ENCODE measurements around the gene SPON1. TPM values are rescaled to one million over a fixed set of nuclear protein-coding genes. Genes with fewer than 3 reads are reported as not detected.
A peak's percentile ranks its signal among the peaks of the same experiment; 100 is the strongest.

The SPON1 gene
- total RNA-seq, 1 experiment from 2014 or later, result not detected

DNA sequence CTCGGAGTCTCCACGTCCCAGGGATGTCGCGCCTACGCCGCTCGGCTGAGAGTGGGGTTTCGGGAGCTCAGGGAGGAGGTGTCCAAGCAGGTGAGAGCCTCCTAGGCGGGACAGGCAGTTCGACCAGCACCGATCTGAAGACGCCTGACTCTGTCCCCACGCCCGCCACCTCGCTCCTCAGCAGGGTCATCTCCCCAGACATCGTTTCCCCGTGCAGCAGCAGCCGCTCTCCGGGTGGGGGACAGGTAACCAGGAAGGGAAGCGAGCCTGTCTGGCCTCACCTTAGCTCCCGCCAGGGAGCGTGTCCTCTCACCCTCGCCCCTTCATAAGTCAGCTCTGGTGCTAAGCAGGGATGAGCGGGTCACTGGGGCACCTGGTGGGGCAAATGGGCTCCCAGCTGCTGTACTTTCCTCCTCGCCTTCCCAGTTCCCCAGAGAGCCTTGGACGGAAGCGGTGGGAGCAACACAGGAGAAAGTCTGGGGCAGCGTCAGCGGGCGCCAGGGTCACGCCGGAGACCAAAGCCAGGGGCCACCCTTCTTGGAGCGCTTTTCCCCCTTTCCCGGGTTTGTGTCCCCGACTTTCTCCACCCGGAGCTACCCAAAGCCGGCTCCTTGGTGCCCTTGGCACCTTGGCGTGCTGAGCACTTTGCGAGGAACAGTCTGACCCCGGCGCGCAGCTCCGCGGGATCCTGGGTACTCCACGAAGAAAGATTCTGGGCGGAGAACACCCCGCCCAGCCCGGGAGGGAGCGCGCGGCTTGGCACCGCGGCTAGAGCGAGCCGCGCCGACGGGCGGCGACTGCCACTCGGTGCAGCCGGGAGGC is 1.6 kb downstream of the SPON1 start:
- ATAC-seq (peak; percentile 79), DNase-seq (peak; percentile 43)
- H3K9me2 ChIP-seq (replicated peaks; ENCODE audit: low read length), result no peaks in the 10 kb centered on the region
- intact Hi-C loops (cut with micrococcal nuclease), result no loop called here
- TF ChIP-seq EZH2 (IDR thresholded peaks at IDR 0.05; ENCODE audit: low read length, unreplicated experiment) (no peak), EZH2phosphoT487 (IDR thresholded peaks at IDR 0.05; ENCODE audit: borderline replicate concordance, low read length) (no peak)
- TF ChIP-seq, protein P1, sequence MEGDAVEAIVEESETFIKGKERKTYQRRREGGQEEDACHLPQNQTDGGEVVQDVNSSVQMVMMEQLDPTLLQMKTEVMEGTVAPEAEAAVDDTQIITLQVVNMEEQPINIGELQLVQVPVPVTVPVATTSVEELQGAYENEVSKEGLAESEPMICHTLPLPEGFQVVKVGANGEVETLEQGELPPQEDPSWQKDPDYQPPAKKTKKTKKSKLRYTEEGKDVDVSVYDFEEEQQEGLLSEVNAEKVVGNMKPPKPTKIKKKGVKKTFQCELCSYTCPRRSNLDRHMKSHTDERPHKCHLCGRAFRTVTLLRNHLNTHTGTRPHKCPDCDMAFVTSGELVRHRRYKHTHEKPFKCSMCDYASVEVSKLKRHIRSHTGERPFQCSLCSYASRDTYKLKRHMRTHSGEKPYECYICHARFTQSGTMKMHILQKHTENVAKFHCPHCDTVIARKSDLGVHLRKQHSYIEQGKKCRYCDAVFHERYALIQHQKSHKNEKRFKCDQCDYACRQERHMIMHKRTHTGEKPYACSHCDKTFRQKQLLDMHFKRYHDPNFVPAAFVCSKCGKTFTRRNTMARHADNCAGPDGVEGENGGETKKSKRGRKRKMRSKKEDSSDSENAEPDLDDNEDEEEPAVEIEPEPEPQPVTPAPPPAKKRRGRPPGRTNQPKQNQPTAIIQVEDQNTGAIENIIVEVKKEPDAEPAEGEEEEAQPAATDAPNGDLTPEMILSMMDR (conservative IDR thresholded peaks at IDR 0.05; ENCODE audit: low read depth, low read length), result no peak; the same call in 1 of the 2 replicates
- no peaks in the 10 kb centered on the region for H3K79me2 ChIP-seq (ENCODE audit: low read length)
- H3K4me2 ChIP-seq (ENCODE audit: low read length), result peak overlapping the region; percentile 84
- no peaks in the 10 kb centered on the region for H3K36me3 ChIP-seq (ENCODE audit: low read depth, low read length)
- ChIA-PET CTCF (interaction anchor here (0.8 kb wide), 1 partner anchor 185 kb away, joined by 3 read pairs; no protein-coding TSS in a partner anchor), POLR2A (ENCODE audit: unreplicated experiment) (no interaction called here)
- H3K9me3 ChIP-seq (ENCODE audit: low read length), result no peaks in the 10 kb centered on the region
- H2AFZ ChIP-seq (ENCODE audit: low read length), result peak overlapping the region; percentile 77
- no peaks in the 10 kb centered on the region for H3F3A ChIP-seq (ENCODE audit: low read length, unreplicated experiment)
- H3K4me3 ChIP-seq (ENCODE audit: low read length), result peak overlapping the region; percentile 60
- no peaks in the 10 kb centered on the region for H3K27me3 ChIP-seq (ENCODE audit: low read length)
- BruUV-seq (replicated peaks), result no TSS peak
- no peak overlapping the region for H3K27ac ChIP-seq (ENCODE audit: low read length)
- no peaks in the 10 kb centered on the region for H4K20me1 ChIP-seq (ENCODE audit: low read length)
- H3K9ac ChIP-seq (ENCODE audit: low read length), result no peak overlapping the region
- no peaks in the 10 kb centered on the region for H3K4me1 ChIP-seq (ENCODE audit: insufficient read depth, low read length)

DNA sequence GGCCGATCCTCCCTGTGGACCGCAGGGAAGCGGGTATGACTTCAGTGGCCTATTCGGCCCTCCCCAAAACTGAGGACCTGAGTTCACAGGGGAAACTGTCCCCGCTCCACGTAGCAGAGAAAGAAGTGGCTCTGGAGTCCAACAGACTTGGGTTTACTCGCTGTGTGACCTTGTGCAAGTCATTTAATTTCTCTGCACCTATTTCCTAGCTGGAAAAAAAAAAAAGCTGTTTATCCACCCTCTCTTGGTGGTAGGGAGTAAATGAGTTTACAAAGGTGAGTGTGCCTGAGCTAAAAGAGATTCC is 2.2 kb downstream of the SPON1 start:
- peak overlapping the region; percentile 60; the same call in 1 of the 2 replicates for H3K4me3 ChIP-seq (ENCODE audit: low read length)
- peak overlapping the region; percentile 84 for H3K4me2 ChIP-seq (ENCODE audit: low read length)
- H3K9ac ChIP-seq (ENCODE audit: low read length), result no peak overlapping the region
- H3K27me3 ChIP-seq (ENCODE audit: low read length), result no peaks in the 10 kb centered on the region
- DNase-seq (no peak), ATAC-seq (no peak)
- no peaks in the 10 kb centered on the region for H3K36me3 ChIP-seq (ENCODE audit: low read depth, low read length)
- no peak overlapping the region for H3K27ac ChIP-seq (ENCODE audit: low read length)
- CTCF ChIA-PET, result interaction anchor here (0.6 to 0.8 kb wide), 2 partner anchors 184 to 473 kb away, joined by 3 read pairs; no protein-coding TSS in a partner anchor
- TF ChIP-seq EZH2 (IDR thresholded peaks at IDR 0.05; ENCODE audit: low read length, unreplicated experiment), result no peak
- TF ChIP-seq, protein P1 (conservative IDR thresholded peaks at IDR 0.05; ENCODE audit: low read depth, low read length), result no peak
- TF ChIP-seq EZH2phosphoT487 (IDR thresholded peaks at IDR 0.05; ENCODE audit: borderline replicate concordance, low read length), result no peak
- H2AFZ ChIP-seq (ENCODE audit: low read length), result peak overlapping the region; percentile 77; the same call in 1 of the 2 replicates
- no peaks in the 10 kb centered on the region for H3F3A ChIP-seq (ENCODE audit: low read length, unreplicated experiment)
- no TSS peak for BruUV-seq (replicated peaks)
- POLR2A ChIA-PET (ENCODE audit: unreplicated experiment), result no interaction called here
- H4K20me1 ChIP-seq (ENCODE audit: low read length), result no peaks in the 10 kb centered on the region
- no peaks in the 10 kb centered on the region for H3K9me2 ChIP-seq (replicated peaks; ENCODE audit: low read length)
- no peaks in the 10 kb centered on the region for H3K79me2 ChIP-seq (ENCODE audit: low read length)
- intact Hi-C loops (cut with micrococcal nuclease), result no loop called here
- H3K4me1 ChIP-seq (ENCODE audit: insufficient read depth, low read length), result no peaks in the 10 kb centered on the region
- H3K9me3 ChIP-seq (ENCODE audit: low read length), result no peaks in the 10 kb centered on the region

DNA sequence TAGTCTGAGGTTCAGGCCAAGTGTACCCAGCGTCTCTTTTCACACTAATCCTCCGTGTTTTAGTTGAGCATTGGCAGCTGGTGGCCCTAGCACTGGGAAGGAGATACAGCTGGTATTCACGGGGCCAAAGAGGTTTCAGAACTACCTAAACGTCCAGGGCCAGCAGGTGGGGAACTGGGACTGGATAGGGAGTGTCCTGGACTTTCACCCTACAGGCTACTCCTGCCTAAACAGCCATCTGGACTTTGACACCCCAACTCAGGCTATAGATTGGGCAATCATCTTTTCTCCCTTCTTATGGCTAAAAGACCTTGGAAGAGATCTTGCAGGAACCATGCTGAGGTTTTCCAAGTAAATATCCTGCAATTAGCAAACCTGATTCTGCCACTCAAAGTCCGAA is 2.8 kb downstream of the SPON1 start:
- no TSS peak for BruUV-seq (replicated peaks)
- ChIA-PET CTCF (interaction anchor here (0.6 kb wide), 1 partner anchor 473 kb away, joined by 3 read pairs; no protein-coding TSS in a partner anchor), POLR2A (ENCODE audit: unreplicated experiment) (no interaction called here)
- H4K20me1 ChIP-seq (ENCODE audit: low read length), result no peaks in the 10 kb centered on the region
- no peaks in the 10 kb centered on the region for H3K27me3 ChIP-seq (ENCODE audit: low read length)
- no peak for TF ChIP-seq EZH2phosphoT487 (IDR thresholded peaks at IDR 0.05; ENCODE audit: borderline replicate concordance, low read length)
- TF ChIP-seq, protein P1 (conservative IDR thresholded peaks at IDR 0.05; ENCODE audit: low read depth, low read length), result peak; percentile 28; the same call in 1 of the 2 replicates
- H3K4me2 ChIP-seq (ENCODE audit: low read length), result no peak overlapping the region
- H3F3A ChIP-seq (ENCODE audit: low read length, unreplicated experiment), result no peaks in the 10 kb centered on the region
- intact Hi-C loops (cut with micrococcal nuclease), result no loop called here
- no peaks in the 10 kb centered on the region for H3K9me3 ChIP-seq (ENCODE audit: low read length)
- no peaks in the 10 kb centered on the region for H3K9me2 ChIP-seq (replicated peaks; ENCODE audit: low read length)
- H3K4me1 ChIP-seq (ENCODE audit: insufficient read depth, low read length), result no peaks in the 10 kb centered on the region
- H3K27ac ChIP-seq (ENCODE audit: low read length), result no peak overlapping the region
- no peaks in the 10 kb centered on the region for H3K79me2 ChIP-seq (ENCODE audit: low read length)
- DNase-seq (no peak), ATAC-seq (peak; percentile 56; the same call in 1 of the 2 replicates)
- H3K9ac ChIP-seq (ENCODE audit: low read length), result no peak overlapping the region
- no peak overlapping the region for H3K4me3 ChIP-seq (ENCODE audit: low read length)
- H3K36me3 ChIP-seq (ENCODE audit: low read depth, low read length), result no peaks in the 10 kb centered on the region
- H2AFZ ChIP-seq (ENCODE audit: low read length), result no peak overlapping the region
